ENCODE results near the gene PSMA4.

- TF ChIP-seq CTCF (IDR thresholded peaks at IDR 0.05) (no peak), EZH2 (IDR thresholded peaks at IDR 0.05) (no peak)
These were observed 38.4 kb upstream of the PSMA4 start for GRCh38 chr15:78501857-78502256.

Data from neural progenitor cell (in vitro differentiated cells).